Uterine smooth muscle cell (primary cell): Measurements from ENCODE around the gene SELENOP. TPM values are rescaled to one million over a fixed set of nuclear protein-coding genes. Genes with fewer than 3 reads are reported as not detected.

Experiments used
- total RNA-seq: library from RNA; depleted of rRNA; stranded (reverse); fragments of >200 nt; gene quantifications from 2 replicates; pipeline ENCODE4 v1.2.3, GENCODE V29; 2014

The SELENOP gene, protein sequence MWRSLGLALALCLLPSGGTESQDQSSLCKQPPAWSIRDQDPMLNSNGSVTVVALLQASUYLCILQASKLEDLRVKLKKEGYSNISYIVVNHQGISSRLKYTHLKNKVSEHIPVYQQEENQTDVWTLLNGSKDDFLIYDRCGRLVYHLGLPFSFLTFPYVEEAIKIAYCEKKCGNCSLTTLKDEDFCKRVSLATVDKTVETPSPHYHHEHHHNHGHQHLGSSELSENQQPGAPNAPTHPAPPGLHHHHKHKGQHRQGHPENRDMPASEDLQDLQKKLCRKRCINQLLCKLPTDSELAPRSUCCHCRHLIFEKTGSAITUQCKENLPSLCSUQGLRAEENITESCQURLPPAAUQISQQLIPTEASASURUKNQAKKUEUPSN
- total RNA-seq: 25.0 and 63.2 TPM in 2 replicates

DNA sequence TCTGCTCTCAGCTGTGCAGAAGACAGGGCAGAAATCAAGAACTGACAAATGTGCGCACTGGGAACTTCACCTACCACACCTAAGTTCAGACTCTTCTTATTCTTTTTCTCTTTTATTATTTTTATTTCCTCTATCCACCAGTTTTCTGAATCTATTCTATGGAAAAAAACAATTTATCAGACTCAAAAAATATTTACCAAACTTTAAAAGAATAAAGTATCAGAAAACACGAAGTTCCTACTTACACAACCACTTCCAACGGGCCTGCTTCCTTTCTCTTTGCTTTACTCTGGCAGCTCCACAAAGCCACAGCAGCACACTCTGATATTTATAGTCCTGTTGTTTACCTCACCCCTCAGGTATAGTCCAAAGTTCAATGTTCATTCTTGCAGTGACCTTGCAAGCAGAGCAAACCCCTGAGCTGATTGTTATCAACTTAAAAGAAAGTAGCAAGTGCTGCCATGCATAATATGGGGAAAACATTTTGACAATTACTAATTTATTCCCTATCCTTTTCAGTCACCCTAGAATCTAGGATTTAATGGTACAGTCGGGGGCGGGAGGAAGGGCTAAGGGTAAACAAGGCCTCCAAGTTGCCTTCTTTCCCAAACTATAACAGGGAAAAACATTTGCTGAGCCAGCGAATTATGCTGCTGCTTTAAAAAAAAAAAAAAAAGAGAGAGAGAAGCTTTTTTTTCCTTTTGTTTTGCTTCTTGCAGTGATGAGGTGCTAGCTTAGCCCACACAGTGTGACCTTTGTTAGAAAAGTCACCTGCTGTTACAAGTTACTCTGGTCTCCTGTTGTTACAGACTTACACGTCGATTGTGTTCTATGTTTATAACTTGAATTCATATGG lies at the start of gene SELENOP:
SELENOP (minus strand) TSS at position 302 of the 856 bp plus-strand sequence. CDS start 3,539 bp downstream, outside the sequence.

DNA sequence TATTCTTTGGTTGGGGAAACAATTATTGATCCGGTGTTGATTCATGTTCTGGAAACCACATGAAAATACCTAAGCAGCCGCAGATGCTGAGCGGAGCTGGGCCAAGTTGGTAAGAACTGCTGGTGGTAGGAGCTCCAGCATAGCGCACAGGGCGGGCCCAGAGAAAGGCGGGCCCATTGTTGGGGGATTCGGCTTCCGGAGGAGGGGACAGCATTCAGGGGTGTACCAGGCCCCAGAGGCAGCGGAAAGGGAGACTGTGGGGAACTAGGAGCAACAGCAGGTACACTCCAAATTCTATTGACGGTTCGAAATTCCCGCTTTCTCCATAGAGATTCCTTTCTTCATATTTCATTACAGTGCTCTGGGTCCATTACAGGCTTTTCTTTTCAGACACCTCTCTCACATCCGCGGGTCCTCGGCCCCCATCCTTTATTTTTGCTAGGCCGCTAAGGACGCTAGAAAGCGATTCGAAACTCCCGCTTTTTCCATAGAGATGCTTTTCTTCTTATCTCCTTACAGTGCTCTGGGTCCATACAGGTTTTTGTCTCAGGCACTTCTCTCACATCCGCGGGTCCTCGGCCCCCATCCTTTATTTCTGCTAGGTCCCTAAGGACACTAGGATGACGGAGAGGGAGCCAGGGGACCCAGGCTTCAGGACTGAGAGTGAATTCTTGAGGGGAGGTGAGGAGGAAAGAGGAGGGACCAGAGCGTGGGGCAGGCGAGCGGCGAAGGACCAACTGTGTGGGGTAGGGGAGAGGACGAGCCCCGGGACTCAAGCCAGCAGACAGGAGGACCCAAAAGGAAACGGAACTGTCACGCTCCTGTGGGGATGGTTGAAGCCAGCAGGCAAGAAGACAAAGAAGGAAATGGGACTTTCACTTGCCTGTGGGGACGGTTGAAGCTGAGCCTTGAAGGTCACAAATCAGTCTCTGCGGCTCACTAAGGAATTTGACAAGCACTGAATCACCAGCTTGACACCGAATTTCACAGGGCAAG lies 54.8 kb downstream of the SELENOP start, which contains the start of gene CCDC152:
CCDC152 (plus strand) TSS at position 213 of the 996 bp plus-strand sequence. CDS start 2,304 bp downstream, outside the sequence.

Other genes starting within 250 kb of the SELENOP start
- 0.50 and 1.2 TPM in 2 replicates for gene CCDC152, start 55.1 kb downstream of the SELENOP start, total RNA-seq
- 2.1 and 2.4 TPM in 2 replicates for gene ANXA2R, start 228.4 kb upstream of the SELENOP start, total RNA-seq